Activated gamma-delta T cell (primary cell): ENCODE data around the gene MTUS2.

ENCODE experiments used
- DNase-seq: peaks from one replicate; lab custom pipeline; 2025; lab: John Stamatoyannopoulos, UW
- total RNA-seq, 2 donors: gene quantifications; one replicate each; lab custom pipeline; 2026; lab: John Stamatoyannopoulos, UW

The MTUS2 gene
- 0.10 to 0.22 reads per million in 2 donors for total RNA-seq

DNA sequence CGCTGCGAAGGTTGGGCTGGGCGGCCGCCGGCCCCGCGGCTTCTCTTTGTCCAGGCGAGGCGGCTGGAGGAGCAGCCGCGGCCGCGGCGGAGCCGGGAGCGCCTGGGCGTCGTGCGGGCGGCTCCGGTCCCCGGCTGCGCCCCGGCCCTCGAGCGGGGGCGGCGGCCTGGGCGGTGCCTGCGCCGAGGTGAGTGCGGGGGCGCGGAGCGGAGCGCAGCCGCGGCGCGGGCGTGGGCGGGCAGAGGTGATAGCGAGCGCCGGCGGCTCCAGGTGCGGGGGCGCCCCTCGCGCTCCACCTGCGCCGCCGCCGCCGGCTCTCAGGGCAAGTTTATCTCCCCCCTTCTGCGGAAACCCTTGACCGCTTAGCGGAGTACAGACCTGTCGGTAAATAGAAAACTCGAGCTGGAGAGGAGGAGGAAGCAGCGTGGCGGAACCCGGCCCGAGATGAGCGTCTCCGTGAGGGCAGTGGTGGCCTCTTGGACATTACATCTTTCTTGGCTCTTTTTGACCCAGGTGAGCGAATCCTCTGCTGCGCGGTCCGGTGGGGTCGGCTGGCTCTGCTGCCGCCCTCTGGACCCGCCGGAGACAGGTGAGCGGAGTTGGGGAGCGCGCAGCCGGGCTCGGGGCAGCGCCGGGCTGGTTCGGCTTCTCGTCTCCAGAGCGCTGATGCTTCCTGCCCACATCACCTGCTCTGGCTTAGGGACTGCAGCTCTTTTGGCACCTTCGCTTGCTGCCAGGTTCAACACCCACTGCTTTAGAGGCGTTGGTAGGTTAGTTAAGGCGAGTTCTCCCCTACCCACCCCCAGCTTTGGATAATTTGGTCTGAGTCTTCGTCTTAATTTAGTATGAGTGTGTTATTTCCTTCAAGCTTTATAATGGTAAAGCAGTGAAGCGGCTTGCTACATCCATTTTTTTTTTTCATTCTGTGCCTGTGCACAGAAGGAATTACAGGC, at the start of gene MTUS2:
Gene MTUS2 (plus strand): TSS at position 241 of the 953 bp plus-strand sequence.
- DNase-seq = no peak

DNA sequence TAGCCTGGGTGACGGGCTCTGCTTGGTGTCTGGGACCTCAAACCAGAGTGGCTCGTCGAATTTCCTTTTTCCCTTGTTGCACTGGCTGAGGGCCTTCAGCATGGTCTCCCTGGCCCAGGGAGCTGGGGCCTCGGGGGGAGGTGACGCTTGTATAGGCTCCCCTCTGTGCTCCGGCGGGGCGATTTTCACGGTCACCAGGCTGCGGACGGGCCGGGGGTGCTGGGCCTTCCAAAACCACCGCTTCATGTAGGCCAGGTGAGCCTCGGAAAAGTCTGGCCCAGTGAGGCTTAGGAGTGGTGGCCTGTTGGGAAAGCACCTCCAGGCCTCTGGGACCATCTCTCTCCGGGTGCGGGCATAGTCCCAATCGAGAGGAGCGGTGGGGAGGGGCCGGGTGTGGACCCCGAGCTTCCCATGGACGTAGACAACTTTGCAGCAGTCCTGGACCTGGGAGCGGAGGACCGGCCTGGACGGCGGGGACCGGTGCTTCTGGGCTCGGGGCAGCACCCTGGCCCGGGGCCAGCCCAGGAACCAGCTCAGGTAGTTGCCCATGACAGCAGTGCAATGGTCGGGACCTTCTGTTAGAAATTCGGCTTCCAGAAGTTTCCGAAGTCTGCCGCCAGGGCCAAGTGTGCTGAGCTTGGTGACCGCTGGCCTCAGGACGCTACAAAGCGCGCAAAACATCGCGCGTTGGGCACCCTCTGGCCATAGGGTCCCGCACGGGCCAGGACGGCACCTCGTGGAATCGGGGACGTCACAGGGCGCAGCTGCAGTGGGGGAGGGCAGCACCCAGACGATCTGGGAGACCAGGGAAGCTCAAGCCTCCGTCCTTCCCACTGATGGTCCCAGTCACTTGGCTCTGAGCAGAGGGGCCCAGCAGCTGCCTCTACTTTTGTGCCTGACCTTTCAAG, 41.6 kb upstream of the MTUS2 start:
- no peak for DNase-seq

DNA sequence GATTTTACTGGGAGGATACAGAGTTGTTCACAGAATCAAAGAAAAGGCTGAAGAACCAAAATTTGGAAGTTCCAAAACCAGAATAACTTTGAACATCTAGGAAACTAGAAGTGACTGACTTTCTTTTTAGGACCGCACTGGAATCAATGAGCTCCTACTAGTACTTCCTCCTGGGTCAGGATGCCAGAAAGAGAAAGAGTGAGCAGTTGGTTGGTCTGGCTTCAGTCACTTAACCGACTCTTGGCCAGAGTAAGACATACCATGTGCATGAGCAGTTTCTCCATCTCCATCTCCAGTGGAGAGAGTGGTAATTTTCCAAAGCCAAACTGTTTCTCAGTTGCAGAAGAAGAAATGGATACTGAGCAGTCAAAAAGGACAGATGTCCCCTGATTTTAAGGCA, 27.1 kb upstream of the MTUS2 start:
- no peak for DNase-seq

DNA sequence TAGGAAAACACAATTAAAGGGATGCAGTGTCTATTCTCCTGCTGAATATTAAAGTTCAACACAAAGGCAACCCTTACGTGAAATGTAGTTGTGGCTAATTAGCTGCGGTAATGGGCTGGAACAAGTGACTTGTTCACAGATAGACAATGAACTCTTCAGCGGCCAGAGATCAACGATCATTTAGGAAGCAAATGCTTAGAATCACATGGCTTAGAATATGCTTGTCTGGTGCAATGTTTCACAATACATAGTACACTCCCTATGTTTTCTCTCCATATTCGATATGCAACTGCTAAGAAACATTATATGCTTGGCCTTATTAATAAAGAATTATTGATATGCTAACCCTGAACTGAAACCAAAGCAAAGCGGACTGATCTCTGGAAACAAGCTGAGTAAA, 25.7 kb upstream of the MTUS2 start:
- no peak for DNase-seq

DNA sequence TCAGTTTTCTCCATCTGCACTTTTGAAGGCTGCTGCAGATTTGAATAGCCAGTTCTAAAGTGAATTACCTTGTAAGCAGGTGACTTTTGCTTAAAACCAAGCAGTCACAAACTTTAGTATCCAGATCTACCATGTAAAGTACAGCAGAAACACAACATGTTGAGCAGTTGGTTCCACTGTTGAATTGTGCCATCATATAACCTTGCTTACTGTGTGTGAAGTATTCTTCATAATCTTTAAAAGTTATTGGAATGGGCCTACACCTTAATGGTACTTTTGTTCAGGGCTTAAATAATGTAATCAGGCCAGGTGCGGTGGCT, 23.2 kb upstream of the MTUS2 start:
- DNase-seq = no peak

DNA sequence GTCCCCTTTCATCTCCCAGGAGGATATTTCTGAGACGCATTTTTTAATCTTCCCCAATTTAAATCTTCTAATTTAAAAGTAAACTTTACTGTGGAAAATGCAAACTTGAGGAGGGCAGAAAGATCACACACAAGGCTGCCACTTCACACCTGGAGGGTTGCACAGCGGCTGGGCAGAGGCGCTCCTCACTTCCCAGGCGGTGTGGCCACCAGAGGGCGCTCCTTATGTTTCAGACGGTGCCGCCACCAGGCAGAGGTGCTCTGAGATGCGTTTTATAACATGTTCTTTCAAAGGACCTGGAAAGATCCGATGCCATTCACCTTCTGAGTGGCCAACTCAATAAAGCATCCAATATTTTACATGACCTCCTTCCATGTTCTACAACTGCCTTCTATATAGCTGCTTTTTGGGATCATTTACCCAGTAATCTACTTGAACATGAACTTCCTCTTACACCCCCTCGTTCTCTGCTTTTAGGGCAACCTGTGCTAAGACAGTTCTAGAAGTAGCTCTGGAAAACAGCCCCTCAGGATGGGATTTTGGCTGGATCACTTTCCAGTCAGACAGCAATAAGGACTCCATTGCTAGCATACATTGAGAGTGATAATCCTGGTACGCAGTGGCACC, 14.8 kb upstream of the MTUS2 start:
- DNase-seq = no peak

DNA sequence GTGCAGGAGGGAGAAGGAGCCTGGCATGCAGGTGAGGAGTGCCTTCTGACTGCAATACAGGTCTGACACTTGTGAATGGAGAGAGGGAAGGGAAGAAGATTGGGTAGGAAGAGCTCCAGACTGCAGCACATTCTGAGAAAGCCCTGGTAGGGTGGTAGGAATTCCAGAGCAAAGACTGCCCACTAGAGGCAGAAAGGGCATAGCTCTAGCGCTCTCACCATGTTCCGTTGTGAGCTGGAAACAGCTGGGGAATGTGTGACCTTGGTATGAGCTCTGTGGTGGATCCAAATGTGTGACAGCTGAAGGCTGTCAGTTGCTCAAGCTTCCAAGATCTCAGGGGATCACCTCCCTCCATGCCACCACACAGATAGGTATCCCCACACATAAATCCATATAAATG, 2.9 kb upstream of the MTUS2 start:
- DNase-seq = no peak

DNA sequence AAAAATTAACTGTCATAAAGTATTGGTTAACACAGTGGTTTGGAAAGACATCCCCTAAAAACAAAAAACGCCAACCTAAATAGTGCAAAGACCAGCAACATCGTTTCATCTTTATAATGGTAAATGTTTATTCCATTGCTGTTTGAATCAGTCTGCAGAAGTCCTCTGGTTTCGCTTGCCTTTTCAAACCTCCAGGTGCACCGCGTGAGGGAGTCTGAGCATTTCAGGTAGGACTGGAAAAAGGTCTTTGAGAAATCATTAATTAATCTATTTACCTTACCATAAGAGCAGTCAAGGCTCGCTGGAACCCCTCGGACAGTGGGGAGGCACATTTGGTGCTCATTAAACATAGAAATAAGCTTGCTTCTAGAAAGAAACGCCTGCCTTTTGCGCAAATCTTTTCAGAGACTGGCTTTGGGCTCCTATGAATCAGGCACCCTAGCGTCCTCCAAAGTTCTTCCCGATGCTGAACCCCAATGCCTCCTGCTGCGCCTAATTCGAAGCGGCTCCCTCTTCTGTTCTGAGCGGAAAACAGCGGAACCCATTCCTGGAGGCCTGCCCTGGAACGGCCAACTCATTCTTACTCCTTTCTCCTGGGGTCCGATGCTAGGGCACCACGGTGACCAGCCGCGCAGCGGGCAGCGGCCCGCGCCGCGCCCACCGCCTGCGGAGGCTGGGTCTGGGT, 951 bp upstream of the MTUS2 start:
- DNase-seq = no peak

DNA sequence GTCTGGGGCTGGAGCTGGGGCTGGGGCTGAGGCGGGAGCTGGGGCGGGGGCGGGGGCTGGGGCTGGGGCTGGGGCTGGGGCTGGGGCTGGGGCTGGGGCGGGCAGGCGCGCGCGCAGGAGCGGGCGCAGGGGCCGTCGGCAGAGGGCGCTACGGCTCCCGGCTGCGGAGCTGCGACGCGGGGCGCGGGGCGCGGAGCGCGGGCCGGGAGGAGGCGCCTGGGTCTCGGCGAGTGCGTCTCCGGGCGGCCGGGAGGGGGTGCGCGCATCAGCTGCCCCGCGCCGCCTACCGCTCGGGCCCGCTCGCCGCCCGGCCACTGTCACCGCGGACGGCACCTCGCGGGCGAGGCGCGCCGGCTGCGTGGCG, 422 bp upstream of the MTUS2 start:
- no peak for DNase-seq

DNA sequence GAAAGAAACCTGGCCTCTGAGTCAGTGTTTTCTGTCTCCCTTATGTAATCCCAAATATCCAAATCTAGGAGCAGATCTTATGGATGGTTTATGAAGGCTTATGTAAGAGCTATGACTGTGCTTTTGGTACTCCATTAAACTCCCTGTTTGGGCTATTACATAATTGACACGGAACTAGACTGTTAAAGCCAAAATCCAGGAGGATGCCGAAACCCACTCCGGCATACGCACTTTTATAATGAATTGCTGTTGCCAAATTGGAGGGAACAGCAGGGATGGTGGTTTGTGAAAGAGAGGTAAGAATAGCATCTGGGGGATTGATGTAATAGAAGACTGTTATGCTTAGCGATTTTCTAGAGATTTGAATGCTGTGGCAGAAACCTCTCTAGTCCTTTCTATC, 2.0 kb downstream of the MTUS2 start:
- DNase-seq = no peak

DNA sequence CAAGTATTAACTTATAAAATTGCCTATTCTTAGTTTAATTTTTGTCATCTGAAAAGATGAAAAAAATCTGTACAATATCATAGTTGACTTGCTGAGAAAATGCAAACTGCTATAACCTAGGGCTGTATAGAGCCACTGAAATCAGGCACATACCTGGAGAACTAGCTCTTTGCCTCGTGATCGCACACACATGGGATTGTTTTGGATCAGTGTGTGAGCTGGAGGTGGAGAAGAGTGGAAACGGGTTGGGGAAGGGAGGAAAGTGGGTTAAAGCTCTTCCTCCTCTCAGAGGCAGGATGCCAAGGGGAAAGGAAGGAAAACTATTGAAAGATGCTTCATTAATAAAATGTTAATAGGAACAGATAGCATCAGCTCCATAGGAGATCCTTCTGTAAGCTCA, 2.7 kb downstream of the MTUS2 start:
- DNase-seq = no peak

DNA sequence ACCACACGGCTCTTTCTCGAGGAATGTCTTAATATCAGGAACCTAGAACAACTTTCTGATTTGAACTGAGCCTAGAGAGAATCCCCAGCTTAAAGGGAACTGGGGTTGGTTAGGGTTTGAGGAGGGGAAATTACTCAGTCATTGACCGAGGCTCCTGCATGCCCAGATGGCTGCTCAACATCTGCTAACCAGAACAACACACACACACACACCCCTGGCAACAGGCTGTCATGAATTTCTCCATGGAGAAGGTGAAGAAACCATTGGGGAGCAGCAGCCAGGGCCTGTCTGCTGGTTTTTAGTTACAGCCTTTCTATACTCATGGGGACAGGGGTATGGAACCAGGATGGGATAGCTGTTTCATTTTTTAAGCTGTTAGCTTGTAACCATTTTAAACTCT, 5.2 kb downstream of the MTUS2 start:
- no peak for DNase-seq

DNA sequence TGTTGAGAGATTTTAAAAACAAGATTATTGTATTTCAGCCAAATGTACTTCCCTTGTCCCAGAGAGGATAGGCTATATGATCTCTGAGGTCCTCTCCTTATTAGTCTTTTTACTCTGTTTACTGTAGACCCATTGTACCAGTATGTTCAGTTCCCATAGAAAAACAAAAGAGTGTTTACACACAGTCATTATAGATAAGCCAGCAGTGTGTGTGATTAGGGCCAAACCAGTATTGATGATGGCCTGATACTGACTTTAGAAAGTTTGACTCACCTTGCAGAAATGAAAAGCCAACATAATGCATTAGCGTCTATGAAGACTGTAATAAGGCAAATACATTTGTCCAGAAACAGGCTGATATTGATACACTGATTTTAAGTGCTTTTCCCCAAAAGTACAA, 6.2 kb downstream of the MTUS2 start:
- no peak for DNase-seq

DNA sequence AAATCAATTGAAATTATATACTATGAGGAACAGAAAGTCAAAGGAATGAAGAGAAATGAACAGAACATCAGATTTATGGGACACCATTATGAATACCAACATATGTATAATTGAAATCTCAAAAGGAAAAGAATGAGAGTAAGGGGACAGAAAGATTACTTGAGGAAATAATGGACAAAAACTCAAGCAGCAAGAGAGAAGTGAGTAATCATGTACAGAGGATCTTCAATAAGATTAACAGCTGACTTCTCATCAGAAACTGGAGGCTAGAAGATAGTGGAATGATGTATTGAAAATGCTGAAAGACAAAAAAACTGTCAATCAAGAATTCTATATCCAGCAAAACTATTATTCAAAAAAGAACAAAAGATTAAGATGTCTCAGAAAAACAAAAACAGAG, 10.4 kb downstream of the MTUS2 start:
- DNase-seq = no peak

DNA sequence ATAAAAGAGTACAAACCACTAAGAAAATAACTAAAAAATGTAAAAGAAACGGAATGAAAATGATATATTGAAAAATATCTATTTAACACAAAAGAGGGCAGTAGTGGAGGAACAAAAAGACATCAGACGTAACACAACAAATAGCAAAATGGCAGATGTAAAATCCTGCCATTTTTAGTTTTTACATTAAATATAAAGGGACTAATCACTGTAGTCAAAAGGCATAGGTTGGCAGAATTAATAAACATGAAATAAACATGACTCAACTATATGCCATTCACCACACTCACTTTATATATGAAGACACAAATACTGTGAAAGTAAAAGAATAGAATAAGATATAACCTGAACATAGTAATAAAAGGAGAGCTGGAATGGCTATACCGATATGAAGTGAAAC, 11.0 kb downstream of the MTUS2 start:
- no peak for DNase-seq

DNA sequence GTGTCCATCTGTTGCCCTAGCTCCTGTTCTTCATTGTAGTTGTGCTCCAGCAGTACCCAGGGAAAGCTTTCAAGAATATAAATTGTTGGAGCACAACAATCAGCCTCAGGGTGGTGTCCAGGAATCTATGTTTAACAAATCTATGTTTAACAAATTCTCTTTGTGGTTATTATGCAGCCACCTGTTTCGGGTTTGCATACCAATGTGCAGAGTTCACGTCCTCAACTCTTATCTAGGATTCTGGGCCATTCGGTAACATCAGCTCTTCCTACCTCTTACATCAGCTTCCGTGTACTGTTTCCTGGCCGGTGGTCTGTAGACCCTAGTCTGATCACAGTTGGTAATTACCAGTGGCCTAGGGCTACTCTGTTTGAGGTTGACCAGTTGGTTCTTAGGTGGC, 17.0 kb downstream of the MTUS2 start:
- no peak for DNase-seq

DNA sequence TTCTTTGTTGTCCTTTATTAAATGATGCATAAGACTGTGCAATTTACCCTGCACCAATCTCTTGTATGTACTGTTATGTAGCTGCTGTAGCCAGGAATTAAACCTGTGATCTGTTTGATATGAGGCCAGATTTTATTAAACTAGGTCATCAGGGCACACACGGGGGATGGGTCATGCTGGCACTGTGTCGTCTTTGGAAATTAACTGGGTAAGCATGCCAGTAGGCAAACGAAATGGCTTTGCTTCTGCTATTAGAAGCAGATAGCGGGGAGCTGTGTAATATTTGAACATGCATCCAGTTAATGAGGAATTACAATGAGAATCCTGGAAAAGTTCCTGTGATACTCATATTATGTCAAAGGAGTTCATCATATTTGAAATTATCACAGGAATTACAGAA, 23.5 kb downstream of the MTUS2 start:
- DNase-seq = no peak

DNA sequence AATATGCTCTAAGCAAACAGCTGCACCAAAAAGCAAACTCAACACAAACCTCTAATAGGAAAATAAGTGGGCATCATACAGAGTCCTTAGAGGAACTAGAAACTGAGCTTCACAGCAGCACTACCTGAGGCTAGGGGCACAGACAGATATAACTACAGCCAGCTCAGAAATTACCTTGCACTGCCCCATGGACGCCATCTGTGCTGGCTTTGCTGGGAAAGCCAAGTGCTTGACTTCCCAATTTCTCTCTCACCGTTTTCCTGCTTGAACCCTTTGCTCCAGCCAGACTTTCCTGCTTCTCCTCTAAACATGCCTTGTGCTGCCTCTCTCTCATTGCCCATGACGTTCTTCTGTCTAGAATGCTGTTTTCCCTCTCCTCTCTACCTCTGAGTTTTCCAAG, 29.3 kb downstream of the MTUS2 start:
- no peak for DNase-seq

DNA sequence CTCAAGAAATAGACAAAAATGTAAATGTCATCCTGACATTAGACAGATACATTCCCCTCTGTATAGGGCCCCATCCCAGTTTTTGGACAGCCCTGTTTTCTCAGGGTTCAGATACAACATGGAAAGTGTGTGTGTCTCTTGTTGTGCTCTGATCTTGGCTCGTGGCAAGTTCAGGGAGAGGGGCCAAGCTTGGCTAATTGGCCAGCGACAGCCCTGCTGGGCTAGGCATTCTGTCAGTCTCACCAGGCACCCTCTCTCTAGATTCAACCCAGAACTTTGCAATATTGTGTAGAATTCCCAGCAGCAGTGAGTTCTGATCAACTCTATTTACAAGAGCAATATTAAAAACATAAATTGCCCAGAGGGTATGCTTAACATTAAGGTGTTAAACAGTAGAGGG, 30.1 kb downstream of the MTUS2 start:
- DNase-seq = no peak

DNA sequence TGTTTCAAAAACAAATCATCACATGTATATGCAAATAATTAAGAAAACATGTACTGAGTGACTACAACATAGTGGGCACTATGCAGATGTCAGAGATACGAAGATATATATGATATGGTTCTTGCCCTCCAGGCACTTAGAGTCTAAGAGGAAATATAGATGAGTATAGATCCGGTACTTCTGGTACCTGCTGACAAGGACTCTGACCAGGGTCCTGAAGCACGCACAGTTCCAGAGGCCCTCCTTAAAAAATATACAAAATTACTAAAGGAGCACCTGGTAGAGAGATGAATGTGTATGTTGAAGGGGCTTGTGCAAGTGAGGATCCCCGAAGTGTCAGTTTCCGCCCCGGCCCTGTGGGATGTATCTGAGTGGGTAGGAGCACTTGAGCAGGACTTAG, 31.3 kb downstream of the MTUS2 start:
- DNase-seq = no peak

DNA sequence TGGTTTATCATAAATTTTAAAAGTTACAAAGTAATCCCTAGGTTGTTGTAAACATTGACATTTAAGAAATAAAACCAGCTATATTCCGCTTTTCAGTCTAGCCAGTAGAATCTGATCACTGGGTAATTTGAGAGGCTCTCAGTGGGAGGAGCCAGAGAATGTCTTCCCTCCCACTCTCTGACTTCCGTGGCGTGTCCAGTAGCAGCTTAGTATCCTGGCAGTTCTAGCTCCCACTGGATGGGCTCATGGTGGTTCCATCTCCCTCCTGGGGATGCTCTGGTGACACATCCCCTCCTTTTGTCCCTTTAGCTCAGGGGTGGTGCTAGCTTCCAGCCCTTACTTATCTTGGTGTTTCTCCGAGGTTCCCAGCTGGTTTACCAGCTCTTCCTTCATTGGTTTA, 34.5 kb downstream of the MTUS2 start:
- no peak for DNase-seq

DNA sequence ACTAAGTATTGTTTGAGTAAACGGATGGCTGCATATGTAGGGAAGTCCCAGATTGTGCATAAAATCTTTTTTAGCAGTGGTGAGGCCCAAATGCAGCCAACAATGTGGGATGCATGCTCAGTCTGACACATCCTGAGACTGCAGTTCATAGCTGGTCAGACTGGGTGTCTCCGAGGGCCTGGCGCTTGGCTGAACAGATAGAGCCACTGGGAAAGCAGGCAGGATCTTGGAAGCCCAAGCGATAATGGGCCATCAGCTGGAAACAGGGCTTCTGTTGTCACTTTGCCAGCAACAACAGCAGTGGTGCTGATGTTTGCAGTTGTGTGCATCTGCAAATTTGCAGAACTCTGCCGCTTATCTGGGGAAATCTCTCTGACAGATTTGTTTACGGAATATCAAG, 36.1 kb downstream of the MTUS2 start:
- no peak for DNase-seq
